ENCODE measurements around the gene OR10A2. TPM values are rescaled to one million over a fixed set of nuclear protein-coding genes. Genes with fewer than 3 reads are reported as not detected.

OR10A2 gene
- total RNA-seq, 6 donors from 2014 or later, result not detected

DNA sequence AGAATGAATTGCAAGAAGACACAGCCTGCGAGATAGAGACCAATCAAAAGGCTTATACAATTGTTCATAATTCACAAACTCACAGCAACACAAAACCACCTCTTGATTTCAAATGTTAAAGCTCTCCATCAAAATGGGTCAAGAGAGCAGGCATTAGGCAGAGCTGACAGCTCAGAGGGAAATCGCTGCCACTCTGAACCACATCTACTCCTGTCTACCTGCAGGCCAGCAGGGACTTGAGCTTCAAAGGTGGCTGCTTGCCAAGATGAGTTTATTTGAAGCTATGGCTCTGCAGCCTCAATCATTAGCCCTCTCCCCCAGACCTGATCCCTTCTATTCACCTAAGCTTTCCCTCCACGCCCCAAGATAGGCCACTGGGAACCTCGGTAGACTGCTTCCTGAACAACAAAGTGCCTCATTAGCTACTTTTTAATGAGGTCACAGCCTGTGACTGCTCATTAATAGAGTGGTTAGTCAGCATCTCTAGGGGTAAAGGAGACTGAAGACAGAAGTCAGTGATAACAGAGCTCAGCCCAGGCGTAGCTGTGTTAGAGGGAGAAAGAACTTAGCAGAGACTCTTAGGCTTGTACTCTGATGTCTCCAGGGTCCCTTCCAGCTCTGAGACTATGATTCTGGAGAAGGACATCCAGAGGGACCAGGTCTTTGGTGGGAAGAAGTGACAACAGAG is 38.6 kb upstream of the OR10A2 start:
- Histone ChIP-seq H3K4me1 (no peaks in the 10 kb centered on the region), H3K36me3 (no peaks in the 10 kb centered on the region), H3K9me3 (peaks cover 0 to 4% (median 2%) of the 10 kb centered on the region in 4 donors), H3K27me3 (no peaks in the 10 kb centered on the region), H3K27ac (no peak overlapping the region), H3K4me3 (no peak overlapping the region)
- ATAC-seq (ENCODE audit: low FRiP score in 2 of 2), result no peak
- DNase-seq, result no peak
- TF ChIP-seq POLR2A (IDR thresholded peaks at IDR 0.05) (no peak), POLR2AphosphoS5 (IDR thresholded peaks at IDR 0.05) (no peak)
- WGBS, 2 donors, result 69 to 74% methylated on average over 5 of the region's 5 CpGs

- no peaks in the 10 kb centered on the region for H3K27me3 ChIP-seq
- TF ChIP-seq EP300 (IDR thresholded peaks at IDR 0.05) (no peak), POLR2A (IDR thresholded peaks at IDR 0.05) (no peak), POLR2AphosphoS5 (IDR thresholded peaks at IDR 0.05) (no peak), CTCF (IDR thresholded peaks at IDR 0.05) (no peak)
- ATAC-seq (ENCODE audit: low FRiP score in 2 of 2) (peak; percentile 15 to 40), DNase-seq (no peak)
- no peak overlapping the region for H3K27ac ChIP-seq
- 72 to 86% methylated on average over 7 of the region's 7 CpGs for WGBS, 2 donors
- no peaks in the 10 kb centered on the region for H3K36me3 ChIP-seq
- no peaks in the 10 kb centered on the region for H3K4me1 ChIP-seq
- no peak overlapping the region for H3K4me3 ChIP-seq
- peaks cover 0 to under 1% (median 0%) of the 10 kb centered on the region in 4 donors for H3K9me3 ChIP-seq
Observed at GRCh38 chr11:6825231-6825744, 37.6 kb upstream of the OR10A2 start.

- H3K9me3 ChIP-seq, result no peaks in the 10 kb centered on the region
- no peaks in the 10 kb centered on the region for H3K4me1 ChIP-seq
- no peaks in the 10 kb centered on the region for H3K36me3 ChIP-seq
- H3K27ac ChIP-seq, result no peak overlapping the region
- no peak overlapping the region for H3K4me3 ChIP-seq
- TF ChIP-seq CTCF (IDR thresholded peaks at IDR 0.05), result no peak
- TF ChIP-seq EP300 (IDR thresholded peaks at IDR 0.05), result no peak
- TF ChIP-seq POLR2AphosphoS5 (IDR thresholded peaks at IDR 0.05), result no peak
- TF ChIP-seq POLR2A (IDR thresholded peaks at IDR 0.05), result no peak
- H3K27me3 ChIP-seq, result no peaks in the 10 kb centered on the region
- 82 to 87% methylated on average over 1 of the region's 1 CpG for WGBS, 2 donors
- DNase-seq, result no peak
- no peak for ATAC-seq (ENCODE audit: low FRiP score in 2 of 2)
Observed at GRCh38 chr11:6828103-6828502, 34.8 kb upstream of the OR10A2 start.

DNA sequence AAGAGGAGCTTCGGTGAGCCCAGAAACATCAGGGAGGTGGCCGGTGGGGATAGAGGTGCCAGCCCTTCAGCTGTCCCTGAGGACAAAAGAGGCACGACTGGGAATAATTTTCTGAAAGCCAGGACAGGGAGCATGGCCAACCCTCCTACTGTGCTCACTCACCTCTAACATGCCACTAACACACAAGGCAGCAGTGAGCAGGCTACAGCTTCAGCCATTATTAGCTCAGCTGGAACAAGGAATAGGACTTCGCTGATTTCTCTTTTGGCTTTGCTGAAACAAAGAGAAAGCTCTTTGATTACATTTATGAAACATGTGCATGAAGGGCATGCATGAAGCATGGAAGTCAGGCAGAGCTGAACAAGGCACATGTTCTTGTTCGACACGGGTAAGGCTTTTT is 29.5 kb upstream of the OR10A2 start:
- Histone ChIP-seq H3K4me3 (no peak overlapping the region), H3K4me1 (no peaks in the 10 kb centered on the region), H3K9me3 (no peaks in the 10 kb centered on the region), H3K27ac (no peak overlapping the region), H3K27me3 (no peaks in the 10 kb centered on the region), H3K36me3 (no peaks in the 10 kb centered on the region)
- WGBS, 2 donors, result 82 to 87% methylated on average over 6 of the region's 6 CpGs
- DNase-seq (no peak), ATAC-seq (ENCODE audit: low FRiP score in 2 of 2) (no peak)
- TF ChIP-seq EP300 (IDR thresholded peaks at IDR 0.05) (no peak), POLR2AphosphoS5 (IDR thresholded peaks at IDR 0.05) (no peak), CTCF (IDR thresholded peaks at IDR 0.05) (no peak), POLR2A (IDR thresholded peaks at IDR 0.05) (no peak)

DNA sequence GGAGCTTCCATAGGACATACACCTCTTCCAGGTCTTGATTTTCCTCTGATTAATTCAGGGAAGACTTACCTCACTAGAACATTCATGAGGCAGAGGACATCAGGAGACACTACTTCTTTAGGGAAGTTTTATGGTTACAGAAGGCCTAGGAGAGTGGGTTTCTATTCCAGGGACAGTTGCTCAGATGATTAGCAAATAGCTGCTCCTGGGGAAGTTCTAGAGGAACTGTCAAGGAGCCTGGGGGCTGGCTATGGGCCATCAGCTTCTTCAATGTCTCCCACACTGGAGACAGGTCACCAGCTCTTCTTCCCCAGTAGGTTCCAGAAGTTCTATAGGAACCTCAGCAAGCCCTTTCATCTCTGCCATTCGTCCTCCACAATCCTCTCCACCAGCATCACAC is 28.8 kb upstream of the OR10A2 start:
- ATAC-seq (ENCODE audit: low FRiP score in 2 of 2) (no peak), DNase-seq (no peak)
- no peak overlapping the region for H3K4me3 ChIP-seq
- H3K4me1 ChIP-seq, result no peaks in the 10 kb centered on the region
- no peaks in the 10 kb centered on the region for H3K36me3 ChIP-seq
- 71 to 73% methylated on average over 1 of the region's 1 CpG for WGBS, 2 donors
- no peak overlapping the region for H3K27ac ChIP-seq
- H3K9me3 ChIP-seq, result no peaks in the 10 kb centered on the region
- TF ChIP-seq CTCF (IDR thresholded peaks at IDR 0.05), result no peak
- no peak for TF ChIP-seq POLR2AphosphoS5 (IDR thresholded peaks at IDR 0.05)
- TF ChIP-seq EP300 (IDR thresholded peaks at IDR 0.05), result no peak
- no peak for TF ChIP-seq POLR2A (IDR thresholded peaks at IDR 0.05)
- H3K27me3 ChIP-seq, result no peaks in the 10 kb centered on the region
